ENCODE results near the gene ISCA2. TPM values are rescaled to one million over a fixed set of nuclear protein-coding genes. Genes with fewer than 3 reads are reported as not detected.
A peak's percentile ranks its signal among the peaks of the same experiment; 100 is the strongest.

The ISCA2 gene
- total RNA-seq, 1 donor from 2014 or later: 21.2 TPM

DNA sequence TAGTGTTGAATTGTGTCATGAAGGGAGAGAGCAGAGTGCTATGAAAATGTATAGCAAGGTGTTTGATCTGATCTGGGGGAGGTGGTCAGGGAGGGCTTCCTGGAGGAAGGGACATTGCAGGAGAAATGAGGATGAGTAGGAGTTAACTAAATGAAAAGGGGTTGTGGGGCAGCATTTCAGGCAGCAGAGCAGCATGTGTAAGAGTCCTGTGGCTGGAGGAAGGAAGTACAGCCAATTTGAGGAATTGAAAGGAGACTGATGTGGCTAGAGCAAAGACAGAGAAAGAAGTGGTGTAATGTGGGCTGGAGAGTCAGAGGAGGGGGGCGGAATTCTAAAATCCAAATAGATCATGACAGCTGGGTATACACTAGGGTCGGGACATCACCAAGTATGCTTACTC, 21.0 kb upstream of the ISCA2 start:
- Mint-ChIP-seq H3K9me3 (ENCODE audit: unreplicated experiment) (no peaks in the 10 kb centered on the region), H3K27ac (ENCODE audit: unreplicated experiment) (no peak overlapping the region), H3K36me3 (ENCODE audit: low read depth, unreplicated experiment) (peaks cover 4% of the 10 kb centered on the region), H3K4me3 (ENCODE audit: unreplicated experiment) (no peak overlapping the region), H3K27me3 (ENCODE audit: low read depth, unreplicated experiment) (peaks cover 12% of the 10 kb centered on the region), H3K4me1 (ENCODE audit: low read depth, unreplicated experiment) (peaks cover 9% of the 10 kb centered on the region)
- no peak for TF ChIP-seq EZH2 (IDR thresholded peaks at IDR 0.05; ENCODE audit: insufficient read depth, low read length)
- TF ChIP-seq, protein P1, sequence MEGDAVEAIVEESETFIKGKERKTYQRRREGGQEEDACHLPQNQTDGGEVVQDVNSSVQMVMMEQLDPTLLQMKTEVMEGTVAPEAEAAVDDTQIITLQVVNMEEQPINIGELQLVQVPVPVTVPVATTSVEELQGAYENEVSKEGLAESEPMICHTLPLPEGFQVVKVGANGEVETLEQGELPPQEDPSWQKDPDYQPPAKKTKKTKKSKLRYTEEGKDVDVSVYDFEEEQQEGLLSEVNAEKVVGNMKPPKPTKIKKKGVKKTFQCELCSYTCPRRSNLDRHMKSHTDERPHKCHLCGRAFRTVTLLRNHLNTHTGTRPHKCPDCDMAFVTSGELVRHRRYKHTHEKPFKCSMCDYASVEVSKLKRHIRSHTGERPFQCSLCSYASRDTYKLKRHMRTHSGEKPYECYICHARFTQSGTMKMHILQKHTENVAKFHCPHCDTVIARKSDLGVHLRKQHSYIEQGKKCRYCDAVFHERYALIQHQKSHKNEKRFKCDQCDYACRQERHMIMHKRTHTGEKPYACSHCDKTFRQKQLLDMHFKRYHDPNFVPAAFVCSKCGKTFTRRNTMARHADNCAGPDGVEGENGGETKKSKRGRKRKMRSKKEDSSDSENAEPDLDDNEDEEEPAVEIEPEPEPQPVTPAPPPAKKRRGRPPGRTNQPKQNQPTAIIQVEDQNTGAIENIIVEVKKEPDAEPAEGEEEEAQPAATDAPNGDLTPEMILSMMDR (IDR thresholded peaks at IDR 0.05; ENCODE audit: insufficient read depth, low read depth, low read length): no peak
- Histone ChIP-seq H3K4me3 (ENCODE audit: insufficient read depth, low read depth, low read length) (no peak overlapping the region), H3K27me3 (ENCODE audit: insufficient read depth, low read length) (no peaks in the 10 kb centered on the region), H3K4me1 (ENCODE audit: insufficient read depth, low read length) (peaks cover 9% of the 10 kb centered on the region), H3K27ac (ENCODE audit: low read depth, low read length) (no peak overlapping the region), H3K79me2 (ENCODE audit: insufficient read depth, low read length) (no peaks in the 10 kb centered on the region), H3K4me2 (ENCODE audit: low read length) (no peak overlapping the region), H3K9me3 (ENCODE audit: insufficient read depth, low read depth, low read length) (no peaks in the 10 kb centered on the region), H2AFZ (ENCODE audit: low read depth, low read length) (no peak overlapping the region), H4K20me1 (ENCODE audit: insufficient read depth, low read length) (no peaks in the 10 kb centered on the region), H3K9ac (ENCODE audit: low read length) (no peak overlapping the region), H3K36me3 (ENCODE audit: insufficient read depth, low read length) (no peaks in the 10 kb centered on the region)
- DNase-seq (ENCODE audit: low read depth) (no peak), FAIRE-seq (no peak)

DNA sequence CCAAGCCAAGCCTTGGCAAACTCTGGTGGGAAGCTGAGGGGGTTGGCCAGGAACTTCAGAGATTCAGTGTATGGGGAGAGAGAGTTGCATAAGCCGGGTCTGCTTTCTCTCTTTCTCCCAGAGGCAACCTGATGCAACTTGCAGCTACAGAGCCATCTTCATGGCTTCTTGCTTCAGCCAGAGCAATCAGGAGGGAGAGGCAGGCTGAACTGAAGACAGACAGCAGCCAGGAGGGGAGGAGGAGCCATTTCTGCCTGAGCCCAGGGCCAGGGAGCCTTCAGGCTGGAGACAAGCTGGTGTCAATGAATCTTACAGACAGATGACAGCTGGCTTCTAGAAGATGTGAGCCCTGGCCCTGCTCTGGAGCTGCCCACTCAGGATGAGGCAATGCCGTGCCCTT, 19.2 kb upstream of the ISCA2 start:
- no peak overlapping the region for H3K9ac ChIP-seq (ENCODE audit: low read length)
- peaks cover 2% of the 10 kb centered on the region for H3K27me3 Mint-ChIP-seq (ENCODE audit: low read depth, unreplicated experiment)
- peaks cover 9% of the 10 kb centered on the region for H3K4me1 Mint-ChIP-seq (ENCODE audit: low read depth, unreplicated experiment)
- H3K79me2 ChIP-seq (ENCODE audit: insufficient read depth, low read length): no peaks in the 10 kb centered on the region
- no peak for TF ChIP-seq EZH2 (IDR thresholded peaks at IDR 0.05; ENCODE audit: insufficient read depth, low read length)
- TF ChIP-seq, protein P1 (IDR thresholded peaks at IDR 0.05; ENCODE audit: insufficient read depth, low read depth, low read length): no peak
- H3K4me1 ChIP-seq (ENCODE audit: insufficient read depth, low read length): peaks cover 9% of the 10 kb centered on the region
- H2AFZ ChIP-seq (ENCODE audit: low read depth, low read length): no peak overlapping the region
- H3K27me3 ChIP-seq (ENCODE audit: insufficient read depth, low read length): no peaks in the 10 kb centered on the region
- peaks cover 4% of the 10 kb centered on the region for H3K36me3 Mint-ChIP-seq (ENCODE audit: low read depth, unreplicated experiment)
- H3K4me3 ChIP-seq (ENCODE audit: insufficient read depth, low read depth, low read length): no peak overlapping the region
- no peaks in the 10 kb centered on the region for H3K36me3 ChIP-seq (ENCODE audit: insufficient read depth, low read length)
- no peaks in the 10 kb centered on the region for H4K20me1 ChIP-seq (ENCODE audit: insufficient read depth, low read length)
- H3K4me2 ChIP-seq (ENCODE audit: low read length): no peak overlapping the region
- FAIRE-seq: no peak
- no peak overlapping the region for H3K4me3 Mint-ChIP-seq (ENCODE audit: unreplicated experiment)
- DNase-seq (ENCODE audit: low read depth): no peak
- H3K27ac ChIP-seq (ENCODE audit: low read depth, low read length): no peak overlapping the region
- H3K9me3 ChIP-seq (ENCODE audit: insufficient read depth, low read depth, low read length): no peaks in the 10 kb centered on the region
- no peak overlapping the region for H3K27ac Mint-ChIP-seq (ENCODE audit: unreplicated experiment)
- H3K9me3 Mint-ChIP-seq (ENCODE audit: unreplicated experiment): no peaks in the 10 kb centered on the region

DNA sequence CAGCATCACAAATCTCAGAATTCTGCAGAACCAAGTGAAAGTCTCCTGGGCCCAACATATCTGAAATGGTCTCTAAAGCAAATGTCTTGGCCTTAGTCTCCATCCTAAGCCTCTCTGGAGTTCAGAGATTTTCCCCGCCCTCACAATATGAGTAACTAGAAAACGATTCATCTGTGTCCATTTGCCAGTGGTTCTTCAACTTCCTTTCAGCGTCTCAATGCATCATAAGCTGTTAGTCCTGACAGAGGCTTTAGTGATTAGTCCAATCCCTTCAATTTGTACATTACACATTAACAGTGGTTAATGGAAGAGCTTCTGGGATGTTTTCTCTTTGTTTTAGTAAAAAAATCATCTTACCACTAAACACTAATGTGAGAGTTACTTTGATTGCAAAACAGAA, 17.9 kb upstream of the ISCA2 start:
- FAIRE-seq (no peak), DNase-seq (ENCODE audit: low read depth) (peak; percentile 69)
- Mint-ChIP-seq H3K4me1 (ENCODE audit: low read depth, unreplicated experiment) (peaks cover 19% of the 10 kb centered on the region), H3K36me3 (ENCODE audit: low read depth, unreplicated experiment) (peaks cover 8% of the 10 kb centered on the region), H3K27ac (ENCODE audit: unreplicated experiment) (no peak overlapping the region), H3K4me3 (ENCODE audit: unreplicated experiment) (no peak overlapping the region), H3K9me3 (ENCODE audit: unreplicated experiment) (no peaks in the 10 kb centered on the region), H3K27me3 (ENCODE audit: low read depth, unreplicated experiment) (peaks cover 2% of the 10 kb centered on the region)
- H3K9me3 ChIP-seq (ENCODE audit: insufficient read depth, low read depth, low read length): no peaks in the 10 kb centered on the region
- H3K4me3 ChIP-seq (ENCODE audit: insufficient read depth, low read depth, low read length): no peak overlapping the region
- no peaks in the 10 kb centered on the region for H3K36me3 ChIP-seq (ENCODE audit: insufficient read depth, low read length)
- H3K4me2 ChIP-seq (ENCODE audit: low read length): peak overlapping the region; percentile 3
- H3K79me2 ChIP-seq (ENCODE audit: insufficient read depth, low read length): no peaks in the 10 kb centered on the region
- peaks cover 9% of the 10 kb centered on the region for H3K4me1 ChIP-seq (ENCODE audit: insufficient read depth, low read length)
- no peak overlapping the region for H3K27ac ChIP-seq (ENCODE audit: low read depth, low read length)
- H4K20me1 ChIP-seq (ENCODE audit: insufficient read depth, low read length): no peaks in the 10 kb centered on the region
- H3K27me3 ChIP-seq (ENCODE audit: insufficient read depth, low read length): no peaks in the 10 kb centered on the region
- H3K9ac ChIP-seq (ENCODE audit: low read length): peak overlapping the region; percentile 31
- no peak overlapping the region for H2AFZ ChIP-seq (ENCODE audit: low read depth, low read length)
- no peak for TF ChIP-seq EZH2 (IDR thresholded peaks at IDR 0.05; ENCODE audit: insufficient read depth, low read length)
- TF ChIP-seq, protein P1 (IDR thresholded peaks at IDR 0.05; ENCODE audit: insufficient read depth, low read depth, low read length): no peak

Data from astrocyte (in vitro differentiated cells and primary cell).